Panc1 (cell line): ENCODE measurements around the gene BIRC6. TPM values are rescaled to one million over a fixed set of nuclear protein-coding genes. Genes with fewer than 3 reads are reported as not detected.

Experiments used
- ATAC-seq: fragments of 200-7000 bp; cut with Tn5 transposase; 2 replicates; pipeline ENCODE4 v1.9.1; 2020; ENCODE audit warnings: mild to moderate bottlenecking, moderate library complexity
- BruUV-seq: library from RNA; stranded (reverse); fragments of 400-500 nt; replicated peaks from 2 replicates; lab custom pipeline; 2021; lab: Mats Ljungman, UMichigan
- CTCF ChIA-PET: fragments of 300-600 bp; sonication (Branson Sonifier 250); formaldehyde crosslinking; loops from one replicate; lab custom pipeline; 2022; ENCODE audit warnings: antibody characterized with exemption; lab: Charles Lee
- POLR2A ChIA-PET: fragments of 300-600 bp; sonication (Branson Sonifier 250); formaldehyde crosslinking; loops from one replicate; lab custom pipeline; 2022; ENCODE audit warnings: antibody characterized with exemption; lab: Charles Lee
- DNase-seq: peaks from one replicate; pipeline ENCODE4 v3.0.0-alpha.2; 2010; ENCODE audit warnings: low read depth, low spot score
- H3K27ac ChIP-seq: 2 replicates; pipeline ENCODE4 v1.5.1; 2011; ENCODE audit warnings: mild to moderate bottlenecking, low read length, inconsistent platforms
- H3K27me3 ChIP-seq: fragments of 200-500 bp; sonication (Bioruptor generic); 2 replicates; pipeline ENCODE4 v1.6.0; 2014; ENCODE audit warnings: low read length, inconsistent platforms; ENCODE audit not compliant: control insufficient read depth, insufficient read depth
- H3K36me3 ChIP-seq: fragments of 200-500 bp; sonication (Bioruptor generic); 2 replicates; pipeline ENCODE4 v1.5.1; 2014; ENCODE audit warnings: inconsistent platforms, mild to moderate bottlenecking, low read length, moderate library complexity; ENCODE audit not compliant: control insufficient read depth, insufficient read depth
- H3K4me1 ChIP-seq: 2 replicates; pipeline ENCODE4 v1.5.1; 2011; ENCODE audit warnings: inconsistent platforms, mild to moderate bottlenecking, low read length, moderate library complexity; ENCODE audit not compliant: control insufficient read depth, insufficient read depth
- H3K4me3 ChIP-seq, 2 experiments: 2 replicates each; pipeline ENCODE4 v1.5.1; 2011 to 2012; ENCODE audit warnings: low read depth in 2 of 2, low read length in 2 of 2, mild to moderate bottlenecking in 2 of 2, inconsistent platforms in 1 of 2, moderate library complexity in 1 of 2
- H3K9me3 ChIP-seq: fragments of 200-500 bp; sonication (Bioruptor generic); 2 replicates; pipeline ENCODE4 v1.5.1; 2014; ENCODE audit warnings: low read depth, mild to moderate bottlenecking, inconsistent platforms, low read length, moderate library complexity; ENCODE audit not compliant: control insufficient read depth, insufficient read depth
- CTCF ChIP-seq: fragments of 450-650 bp; IDR thresholded peaks from 2 replicates; pipeline ENCODE4 v1.5.1; 2017; ENCODE audit warnings: mild to moderate bottlenecking
- POLR2AphosphoS5 ChIP-seq: IDR thresholded peaks from 2 replicates; pipeline ENCODE4 v1.6.1; 2012; ENCODE audit warnings: mild to moderate bottlenecking, low read depth, low read length, moderate library complexity
- REST ChIP-seq, 2 experiments: IDR thresholded peaks; 2 replicates each; pipeline ENCODE4 v1.6.1; 2011 to 2012; ENCODE audit warnings: low read depth in 2 of 2, control low read depth in 1 of 2, low read length in 1 of 2, mild to moderate bottlenecking in 1 of 2, moderate library complexity in 1 of 2; ENCODE audit not compliant: insufficient read depth in 1 of 2
- SIN3A ChIP-seq: IDR thresholded peaks from 2 replicates; pipeline ENCODE4 v1.6.1; 2012; ENCODE audit warnings: low read depth, mild to moderate bottlenecking, low read length, moderate library complexity, borderline replicate concordance; ENCODE audit not compliant: insufficient read depth
- TCF7L2 ChIP-seq: IDR thresholded peaks from 2 replicates; pipeline ENCODE4 v1.6.1; 2011; ENCODE audit warnings: mild to moderate bottlenecking, low read depth, low read length, inconsistent platforms
- in situ Hi-C: cut with HindIII; loops from 2 replicates; pipeline ENCODE4 v1.10.0; 2016; ENCODE audit warnings: low sequenced_read_pairs, low pct_unique_long_range_greater_than_20kb
- intact Hi-C: fragments of 100-400 bp; cut with micrococcal nuclease; formaldehyde crosslinking; loops from one replicate; pipeline ENCODE4 v1.10.0; 2022; ENCODE audit not compliant: unreplicated experiment
- total RNA-seq: library from RNA; stranded (reverse); gene quantifications from one replicate; pipeline ENCODE4 v1.2.1, GENCODE V29; 2021; ENCODE audit not compliant: unreplicated experiment

BIRC6 gene
- total RNA-seq, 1 experiment from 2014 or later, result 73.1 TPM

GRCh38 chr2:32379352-32379751, 22.5 kb downstream of the BIRC6 start:
- DNase-seq (no peak), ATAC-seq (no peak)
- ChIA-PET POLR2A (no interaction called here), CTCF (no interaction called here)
- TF ChIP-seq SIN3A (no peak), CTCF (no peak), POLR2AphosphoS5 (no peak)
- in situ Hi-C loops, result no loop called here
- Histone ChIP-seq H3K27ac (no peak overlapping the region), H3K9me3 (no peaks in the 10 kb centered on the region), H3K4me1 (peaks cover 4% of the 10 kb centered on the region; the same call in 1 of the 2 replicates), H3K27me3 (no peaks in the 10 kb centered on the region), H3K4me3 (no peak overlapping the region), H3K36me3 (0 out of 2 replicates have a peak, but pooled peaks cover 2% of the 10 kb centered on the region)
- intact Hi-C loops, result no loop called here
- no TSS peak for BruUV-seq

- ChIA-PET CTCF (no interaction called here), POLR2A (interaction anchor here (0.7 kb wide), 1 partner anchor 24 kb away, joined by 6 read pairs; no protein-coding TSS in a partner anchor)
- Histone ChIP-seq H3K27me3 (no peaks in the 10 kb centered on the region), H3K36me3 (peaks cover 5% of the 10 kb centered on the region), H3K9me3 (no peaks in the 10 kb centered on the region), H3K27ac (no peak overlapping the region), H3K4me1 (no peaks in the 10 kb centered on the region), H3K4me3 (no peak overlapping the region)
- in situ Hi-C loops (no loop called here), intact Hi-C loops (no loop called here)
- ATAC-seq (no peak), DNase-seq (no peak)
- no peak for TF ChIP-seq TCF7L2
- no TSS peak for BruUV-seq
Measured at GRCh38 chr2:32383858-32384257, 27.0 kb downstream of the BIRC6 start.

GRCh38 chr2:32384529-32384928, 27.7 kb downstream of the BIRC6 start:
- Histone ChIP-seq H3K27me3 (no peaks in the 10 kb centered on the region), H3K4me1 (no peaks in the 10 kb centered on the region), H3K36me3 (peaks cover 9% of the 10 kb centered on the region), H3K9me3 (no peaks in the 10 kb centered on the region), H3K27ac (no peak overlapping the region), H3K4me3 (no peak overlapping the region)
- ChIA-PET CTCF (no interaction called here), POLR2A (no interaction called here)
- intact Hi-C loops, result no loop called here
- in situ Hi-C loops, result no loop called here
- TF ChIP-seq POLR2AphosphoS5 (no peak), SIN3A (no peak), CTCF (no peak), REST (IDR thresholded peaks at IDR 0.05; ENCODE audit: insufficient read depth in 1 of 2, low read depth in 2 of 2, low read length in 1 of 2) (no peak), TCF7L2 (no peak)
- no TSS peak for BruUV-seq
- ATAC-seq (no peak), DNase-seq (no peak)
